Neural crest cell (in vitro differentiated cells): Measurements from ENCODE around the gene RFTN1. TPM values are rescaled to one million over a fixed set of nuclear protein-coding genes. Genes with fewer than 3 reads are reported as not detected.

ENCODE experiments used
- DNase-seq: peaks from one replicate; pipeline ENCODE4 v3.0.0; 2021; ENCODE audit warnings: low read depth, mixed read lengths, low spot score
- H3K27ac Mint-ChIP-seq: one replicate; pipeline ENCODE4 v1.8.0; 2021; ENCODE audit warnings: mild to moderate bottlenecking, mixed read lengths; ENCODE audit not compliant: unreplicated experiment
- H3K27me3 Mint-ChIP-seq: 2 replicates; pipeline ENCODE4 v1.8.0; 2021; ENCODE audit warnings: low read depth, mild to moderate bottlenecking, mixed read lengths
- H3K36me3 Mint-ChIP-seq: 2 replicates; pipeline ENCODE4 v1.8.0; 2021; ENCODE audit warnings: low read depth, mild to moderate bottlenecking, mixed read lengths
- H3K4me1 Mint-ChIP-seq: 2 replicates; pipeline ENCODE4 v1.8.0; 2021; ENCODE audit warnings: mixed read lengths
- H3K4me3 Mint-ChIP-seq: one replicate; pipeline ENCODE4 v1.8.0; 2021; ENCODE audit warnings: mild to moderate bottlenecking, mixed read lengths
- H3K9me3 Mint-ChIP-seq: 2 replicates; pipeline ENCODE4 v1.8.0; 2021; ENCODE audit warnings: mixed read lengths
- CTCF ChIP-seq: fragments of 200-600 bp; sonication (generic); conservative IDR thresholded peaks from 2 replicates; pipeline ENCODE4 v1.5.0; 2021; ENCODE audit warnings: antibody characterized with exemption, mild to moderate bottlenecking
- total RNA-seq: library from RNA; stranded (reverse); gene quantifications from 2 replicates; pipeline ENCODE4 v1.2.1, GENCODE V29; 2021

The RFTN1 gene
- total RNA-seq, 1 donor from 2014 or later = 2.0 TPM

- TF ChIP-seq CTCF = no peak
- Mint-ChIP-seq H3K27ac (no peak overlapping the region), H3K4me3 (no peak overlapping the region), H3K27me3 (no peaks in the 10 kb centered on the region), H3K4me1 (no peaks in the 10 kb centered on the region), H3K9me3 (peaks cover 4% of the 10 kb centered on the region), H3K36me3 (no peaks in the 10 kb centered on the region)
- DNase-seq = no peak
Measured at GRCh38 chr3:16444344-16444743, 69.2 kb downstream of the RFTN1 start.

DNA sequence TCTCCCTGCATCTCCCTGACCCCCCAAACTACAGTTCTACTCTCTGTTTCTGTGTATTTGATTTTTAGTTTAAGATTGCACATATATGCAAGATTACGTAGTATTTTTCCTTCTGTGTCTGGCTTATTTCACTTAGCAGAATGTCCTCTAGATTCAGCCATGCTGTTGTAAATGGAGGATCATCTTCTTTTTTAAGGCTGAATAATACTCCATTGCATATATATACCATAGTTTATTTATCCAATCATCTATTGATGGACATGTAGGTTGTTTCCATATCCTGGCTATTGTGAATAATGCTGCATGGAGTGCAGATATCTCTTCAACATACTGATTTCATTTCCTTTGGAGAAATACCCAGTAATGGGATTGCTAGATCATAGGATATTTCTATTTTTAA, 70.8 kb downstream of the RFTN1 start:
- no peak for TF ChIP-seq CTCF
- H3K27me3 Mint-ChIP-seq = no peaks in the 10 kb centered on the region
- H3K4me3 Mint-ChIP-seq = no peak overlapping the region
- H3K4me1 Mint-ChIP-seq = no peaks in the 10 kb centered on the region
- peaks cover 4% of the 10 kb centered on the region for H3K9me3 Mint-ChIP-seq
- no peaks in the 10 kb centered on the region for H3K36me3 Mint-ChIP-seq
- no peak overlapping the region for H3K27ac Mint-ChIP-seq
- DNase-seq = no peak

DNA sequence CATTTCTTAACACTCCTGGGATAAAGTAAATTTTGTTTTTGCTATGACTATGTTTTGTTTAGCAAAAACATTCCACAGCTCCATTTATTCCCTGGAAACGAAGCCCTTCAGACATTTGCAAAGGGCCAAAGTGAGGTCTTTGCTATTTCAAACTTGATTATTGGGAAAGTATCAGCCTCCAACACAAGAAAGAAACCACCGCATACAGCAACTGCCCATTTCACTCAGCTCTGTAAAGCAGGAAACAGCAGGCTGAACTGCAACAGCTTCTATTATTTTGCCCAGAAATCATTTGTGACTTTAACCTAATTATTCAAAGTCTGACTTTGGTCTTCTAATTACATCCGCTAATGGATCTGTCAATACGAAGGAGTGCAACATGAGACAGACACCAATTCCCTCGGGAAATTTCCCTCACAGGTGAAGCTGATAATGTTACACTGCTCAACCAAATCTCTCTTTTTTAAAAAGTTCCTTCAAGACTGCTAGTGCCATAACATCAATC, 72.1 kb downstream of the RFTN1 start:
- Mint-ChIP-seq H3K4me1 (no peaks in the 10 kb centered on the region), H3K9me3 (peaks cover 4% of the 10 kb centered on the region), H3K27me3 (no peaks in the 10 kb centered on the region), H3K27ac (peak overlapping the region; percentile 12), H3K4me3 (no peak overlapping the region), H3K36me3 (no peaks in the 10 kb centered on the region)
- no peak for DNase-seq
- TF ChIP-seq CTCF = no peak

GRCh38 chr3:16439848-16440708, 73.4 kb downstream of the RFTN1 start:
- H3K27ac Mint-ChIP-seq = no peak overlapping the region
- no peak for DNase-seq
- H3K4me1 Mint-ChIP-seq = no peaks in the 10 kb centered on the region
- no peak overlapping the region for H3K4me3 Mint-ChIP-seq
- no peaks in the 10 kb centered on the region for H3K27me3 Mint-ChIP-seq
- peaks cover 4% of the 10 kb centered on the region for H3K9me3 Mint-ChIP-seq
- TF ChIP-seq CTCF = no peak
- H3K36me3 Mint-ChIP-seq = no peaks in the 10 kb centered on the region

GRCh38 chr3:16439163-16439847, 74.2 kb downstream of the RFTN1 start:
- peaks cover 4% of the 10 kb centered on the region for H3K9me3 Mint-ChIP-seq
- no peak for DNase-seq
- H3K4me3 Mint-ChIP-seq = no peak overlapping the region
- no peak for TF ChIP-seq CTCF
- no peaks in the 10 kb centered on the region for H3K4me1 Mint-ChIP-seq
- H3K27ac Mint-ChIP-seq = no peak overlapping the region
- no peaks in the 10 kb centered on the region for H3K27me3 Mint-ChIP-seq
- H3K36me3 Mint-ChIP-seq = no peaks in the 10 kb centered on the region
